ENCODE results near the gene ABTB2. TPM values are rescaled to one million over a fixed set of nuclear protein-coding genes. Genes with fewer than 3 reads are reported as not detected.

Gene ABTB2
- total and polyA plus RNA-seq, 9 of the 15 experiments (the other 6 are each of a cell fraction or from before 2014, with no cell fraction given), result 0.03 to 0.18 (median 0.12) TPM; not detected in 2

DNA sequence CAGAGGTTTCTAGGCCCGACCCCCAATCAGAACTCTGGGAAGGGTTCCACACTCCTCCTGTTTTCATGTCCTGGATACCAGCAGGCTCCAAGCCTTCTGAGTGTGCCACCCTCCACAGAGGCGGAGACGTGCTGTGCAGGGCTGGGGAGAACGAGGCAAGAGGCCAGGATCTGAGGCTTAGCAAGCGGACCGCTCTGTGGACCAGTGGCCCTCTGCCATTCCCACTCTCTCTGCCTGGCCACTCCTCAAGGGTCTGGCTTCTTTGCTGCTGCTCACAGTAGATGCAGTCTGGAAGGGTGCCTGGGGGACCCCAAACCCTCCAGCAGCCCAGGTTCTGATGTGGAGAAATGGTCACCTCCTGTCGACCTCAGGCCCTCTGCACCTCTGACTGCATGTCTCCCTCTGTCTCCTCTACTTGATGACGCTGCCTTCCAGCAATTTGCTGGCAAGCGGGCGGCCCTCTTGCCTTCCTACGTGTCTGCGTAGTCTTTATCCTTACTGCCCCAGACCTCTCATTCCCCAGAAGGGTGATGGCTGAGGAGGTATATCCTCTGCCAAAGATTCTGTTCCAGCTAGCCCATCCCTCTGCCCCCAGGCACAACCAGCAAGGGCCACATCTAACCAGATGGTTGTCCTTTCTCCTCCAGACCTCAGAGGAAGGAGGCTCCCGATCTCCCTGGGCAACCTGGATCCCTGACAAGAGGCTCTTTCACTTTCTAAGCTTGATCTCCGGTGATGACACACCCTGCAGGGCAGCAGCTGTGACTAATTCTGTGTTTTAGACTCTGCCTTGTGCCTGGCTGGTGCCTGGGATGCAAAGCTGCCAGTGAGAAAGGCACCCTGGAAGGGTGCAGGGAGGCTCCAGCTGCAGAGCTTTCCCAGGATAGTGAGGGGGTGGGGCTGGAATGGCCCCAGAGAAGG, 165.1 kb downstream of the ABTB2 start:
- intact Hi-C loops (cut with micrococcal nuclease), result no loop called here
- in situ Hi-C loops (cut with MboI), result no loop called here
- Histone ChIP-seq H3K4me3 (no peak overlapping the region), H3K36me3 (ENCODE audit: control insufficient read depth, insufficient read depth, low read length) (no peaks in the 10 kb centered on the region), H3K9me1 (ENCODE audit: control insufficient read depth, insufficient read depth, low read length) (no peaks in the 10 kb centered on the region), H3K27ac (ENCODE audit: extremely low read depth, low read depth, low read length) (no peak overlapping the region), H3K4me1 (replicated peaks in 1 of 2; ENCODE audit: control insufficient read depth in 2 of 2, insufficient read depth in 2 of 2, low read length in 2 of 2) (no peaks in the 10 kb centered on the region), H3K9ac (ENCODE audit: insufficient read depth in 1 of 2, low read depth in 2 of 2, low read length in 2 of 2) (no peak overlapping the region), H2AFZ (ENCODE audit: low read depth, low read length) (no peak overlapping the region), H3K79me2 (ENCODE audit: control insufficient read depth, insufficient read depth, low read length) (no peaks in the 10 kb centered on the region), H3K9me3 (replicated peaks; ENCODE audit: control insufficient read depth, insufficient read depth, low read depth, low read length) (no peaks in the 10 kb centered on the region), H4K20me1 (replicated peaks; ENCODE audit: control insufficient read depth, insufficient read depth, low read length) (0 out of 2 replicates have a peak, but pooled peaks cover 5% of the 10 kb centered on the region), H3K4me2 (ENCODE audit: insufficient read depth, low read length) (no peak overlapping the region), H3K27me3 (ENCODE audit: control insufficient read depth in 2 of 2, insufficient read depth in 2 of 2, low read length in 2 of 2) (peaks cover 18 to 62% of the 10 kb centered on the region in 2 experiments; a peak in 4 of 5 replicates)
- ChIA-PET POLR2A (interaction anchor here (0.7 to 2.5 kb wide), 3 partner anchors 8 to 116 kb away, joined by 3 to 9 read pairs (median 6); no protein-coding TSS in a partner anchor), CTCF (ENCODE audit: low intra/inter-chr PET ratio) (no interaction called here)
- no TSS peak for BruUV-seq (replicated peaks)
- peak; percentile 27; the same call in 2 of the 3 replicates for ATAC-seq
- FAIRE-seq, result no peak
- no peak for DNase-seq (ENCODE audit: extremely low read depth in 1 of 4, low spot score in 3 of 4)
- 11% methylated on average over 14 of the region's 14 CpGs for WGBS (ENCODE audit: insufficient coverage, low coverage, missing lambda C conversion rate)
- TF ChIP-seq LEF1 (IDR thresholded peaks at IDR 0.05) (no peak), THRAP3 (IDR thresholded peaks at IDR 0.05; ENCODE audit: borderline replicate concordance) (no peak), KDM4B (IDR thresholded peaks at IDR 0.05; ENCODE audit: borderline replicate concordance in 2 of 2, low read depth in 1 of 2) (no peak), ZFP1 (CRISPR knock-in tag; IDR thresholded peaks at IDR 0.05) (no peak), HDAC8 (tag; IDR thresholded peaks at IDR 0.05) (no peak), HDAC1 (IDR thresholded peaks at IDR 0.05) (no peak), FIP1L1 (IDR thresholded peaks at IDR 0.05; ENCODE audit: low read depth, low read length, poor library complexity, severe bottlenecking) (no peak), KLF16 (IDR thresholded peaks at IDR 0.05) (no peak), ELF4 (CRISPR knock-in tag; IDR thresholded peaks at IDR 0.05) (no peak)
- TF ChIP-seq, protein P1, sequence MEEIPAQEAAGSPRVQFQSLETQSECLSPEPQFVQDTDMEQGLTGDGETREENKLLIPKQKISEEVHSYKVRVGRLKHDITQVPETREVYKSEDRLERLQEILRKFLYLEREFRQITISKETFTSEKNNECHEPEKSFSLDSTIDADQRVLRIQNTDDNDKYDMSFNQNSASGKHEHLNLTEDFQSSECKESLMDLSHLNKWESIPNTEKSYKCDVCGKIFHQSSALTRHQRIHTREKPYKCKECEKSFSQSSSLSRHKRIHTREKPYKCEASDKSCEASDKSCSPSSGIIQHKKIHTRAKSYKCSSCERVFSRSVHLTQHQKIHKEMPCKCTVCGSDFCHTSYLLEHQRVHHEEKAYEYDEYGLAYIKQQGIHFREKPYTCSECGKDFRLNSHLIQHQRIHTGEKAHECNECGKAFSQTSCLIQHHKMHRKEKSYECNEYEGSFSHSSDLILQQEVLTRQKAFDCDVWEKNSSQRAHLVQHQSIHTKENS (CRISPR knock-in tag; IDR thresholded peaks at IDR 0.05), result no peak
- TF ChIP-seq, protein P2, sequence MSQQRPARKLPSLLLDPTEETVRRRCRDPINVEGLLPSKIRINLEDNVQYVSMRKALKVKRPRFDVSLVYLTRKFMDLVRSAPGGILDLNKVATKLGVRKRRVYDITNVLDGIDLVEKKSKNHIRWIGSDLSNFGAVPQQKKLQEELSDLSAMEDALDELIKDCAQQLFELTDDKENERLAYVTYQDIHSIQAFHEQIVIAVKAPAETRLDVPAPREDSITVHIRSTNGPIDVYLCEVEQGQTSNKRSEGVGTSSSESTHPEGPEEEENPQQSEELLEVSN (IDR thresholded peaks at IDR 0.05; ENCODE audit: borderline replicate concordance in 1 of 2, extremely low read depth in 1 of 2, insufficient read depth in 1 of 2, insufficient read length in 1 of 2, low read depth in 1 of 2, low read length in 1 of 2, poor library complexity in 1 of 2, severe bottlenecking in 1 of 2), result no peak
- TF ChIP-seq, protein P3, sequence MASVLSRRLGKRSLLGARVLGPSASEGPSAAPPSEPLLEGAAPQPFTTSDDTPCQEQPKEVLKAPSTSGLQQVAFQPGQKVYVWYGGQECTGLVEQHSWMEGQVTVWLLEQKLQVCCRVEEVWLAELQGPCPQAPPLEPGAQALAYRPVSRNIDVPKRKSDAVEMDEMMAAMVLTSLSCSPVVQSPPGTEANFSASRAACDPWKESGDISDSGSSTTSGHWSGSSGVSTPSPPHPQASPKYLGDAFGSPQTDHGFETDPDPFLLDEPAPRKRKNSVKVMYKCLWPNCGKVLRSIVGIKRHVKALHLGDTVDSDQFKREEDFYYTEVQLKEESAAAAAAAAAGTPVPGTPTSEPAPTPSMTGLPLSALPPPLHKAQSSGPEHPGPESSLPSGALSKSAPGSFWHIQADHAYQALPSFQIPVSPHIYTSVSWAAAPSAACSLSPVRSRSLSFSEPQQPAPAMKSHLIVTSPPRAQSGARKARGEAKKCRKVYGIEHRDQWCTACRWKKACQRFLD (CRISPR knock-in tag; IDR thresholded peaks at IDR 0.05), result no peak

Data from K562 (cell line).